Neural cell (in vitro differentiated cells): ENCODE data around the gene DNAJB14. TPM values are rescaled to one million over a fixed set of nuclear protein-coding genes. Genes with fewer than 3 reads are reported as not detected.

ENCODE experiments used
- H2AFZ ChIP-seq: fragments of 200-600, 300-800 bp; sonication (generic), shearing (Covaris generic); 2 replicates; pipeline ENCODE4 v1.6.0; 2014; ENCODE audit warnings: low read depth, mild to moderate bottlenecking, antibody characterized with exemption, low read length, moderate library complexity
- H3F3A ChIP-seq: fragments of 200-600 bp; shearing (Covaris generic); 2 replicates; pipeline ENCODE4 v1.6.1; 2016; ENCODE audit warnings: mild to moderate bottlenecking, moderate library complexity, mixed read lengths, antibody characterized with exemption, low read length; ENCODE audit not compliant: insufficient read depth, poor library complexity, severe bottlenecking
- H3K27ac ChIP-seq: fragments of 200-600, 300-800 bp; sonication (generic), shearing (Covaris generic); 2 replicates; pipeline ENCODE4 v1.5.1; 2014; ENCODE audit warnings: mild to moderate bottlenecking, low read length, moderate library complexity
- H3K27me3 ChIP-seq: fragments of 300-800, 200-600 bp; sonication (generic), shearing (Covaris generic); 2 replicates; pipeline ENCODE4 v1.6.0; 2014; ENCODE audit warnings: mild to moderate bottlenecking, low read depth, low read length, moderate library complexity; ENCODE audit not compliant: insufficient read depth
- H3K36me3 ChIP-seq: fragments of 300-800, 200-600 bp; sonication (generic), shearing (Covaris generic); 2 replicates; pipeline ENCODE4 v1.5.1; 2014; ENCODE audit warnings: mild to moderate bottlenecking, antibody characterized with exemption, low read length, moderate library complexity; ENCODE audit not compliant: insufficient read depth
- H3K4me2 ChIP-seq: fragments of 300-800, 200-600 bp; sonication (generic), shearing (Covaris generic); 2 replicates; pipeline ENCODE4 v1.6.0; 2014; ENCODE audit warnings: mild to moderate bottlenecking, low read length
- H3K4me3 ChIP-seq: fragments of 300-800, 200-600 bp; sonication (generic), shearing (Covaris generic); 2 replicates; pipeline ENCODE4 v1.5.1; 2014; ENCODE audit warnings: mild to moderate bottlenecking, low read length, moderate library complexity
- H3K79me2 ChIP-seq: fragments of 200-600 bp; shearing (Covaris generic); replicated peaks from 2 replicates; pipeline ENCODE4 v1.6.0; 2014; ENCODE audit warnings: mild to moderate bottlenecking, low read length, moderate library complexity; ENCODE audit not compliant: insufficient read depth
- H3K9ac ChIP-seq: fragments of 300-800, 200-600 bp; sonication (generic), shearing (Covaris generic); 2 replicates; pipeline ENCODE4 v1.6.1; 2016; ENCODE audit warnings: mild to moderate bottlenecking, low read length, mixed read lengths
- H3K9me2 ChIP-seq: fragments of 200-600 bp; shearing (Covaris generic); 2 replicates; pipeline ENCODE4 v1.6.1; 2016; ENCODE audit warnings: mild to moderate bottlenecking, low read length, mixed read lengths; ENCODE audit not compliant: insufficient read depth
- H3K9me3 ChIP-seq: fragments of 200-600, 300-800 bp; sonication (generic), shearing (Covaris generic); 2 replicates; pipeline ENCODE4 v1.6.1; 2016; ENCODE audit warnings: mild to moderate bottlenecking, mixed run types, low read length, moderate library complexity, mixed read lengths
- H4K20me1 ChIP-seq: fragments of 200-600 bp; shearing (Covaris generic); 2 replicates; pipeline ENCODE4 v1.6.1; 2016; ENCODE audit warnings: mild to moderate bottlenecking, mixed run types; ENCODE audit not compliant: insufficient read depth
- EP300 ChIP-seq: fragments of 450-650 bp; conservative IDR thresholded peaks from 2 replicates; pipeline ENCODE4 v1.6.1; 2014; ENCODE audit warnings: antibody characterized with exemption, mild to moderate bottlenecking, moderate library complexity; ENCODE audit not compliant: poor library complexity, severe bottlenecking
- EZH2 ChIP-seq: fragments of 200-600, 300-800 bp; shearing (Covaris generic), sonication (generic); IDR thresholded peaks from 2 replicates; pipeline ENCODE4 v1.6.1; 2014; ENCODE audit warnings: antibody characterized with exemption, low read length, borderline replicate concordance, mild to moderate bottlenecking; ENCODE audit not compliant: insufficient read depth, poor library complexity, severe bottlenecking
- MXI1 ChIP-seq: fragments of 450-650 bp; conservative IDR thresholded peaks from 2 replicates; pipeline ENCODE4 v1.6.1; 2014; ENCODE audit warnings: antibody characterized with exemption, mild to moderate bottlenecking; ENCODE audit not compliant: poor library complexity, severe bottlenecking
- POLR2AphosphoS5 ChIP-seq: IDR thresholded peaks from 2 replicates; pipeline ENCODE4 v1.6.1; 2012
- RAD21 ChIP-seq: fragments of 450-650 bp; conservative IDR thresholded peaks from 2 replicates; pipeline ENCODE4 v1.6.1; 2014; ENCODE audit warnings: antibody characterized with exemption, mild to moderate bottlenecking, moderate library complexity
- SMC3 ChIP-seq: fragments of 450-650 bp; conservative IDR thresholded peaks from 2 replicates; pipeline ENCODE4 v1.6.1; 2014; ENCODE audit warnings: antibody characterized with exemption, mild to moderate bottlenecking, moderate library complexity; ENCODE audit not compliant: poor library complexity
- TAF1 ChIP-seq: IDR thresholded peaks from 2 replicates; pipeline ENCODE4 v1.6.1; 2012; ENCODE audit warnings: low read depth
- polyA plus RNA-seq: library from polyadenylated mRNA; depleted of rRNA; stranded (reverse); fragments of >200 nt; gene quantifications from 2 replicates; pipeline ENCODE4 v1.2.3, GENCODE V29; 2014
- TF ChIP-seq, protein P1 (sequence below): fragments of 450-650 bp; IDR thresholded peaks from 2 replicates; pipeline ENCODE4 v1.5.1; 2014; ENCODE audit warnings: antibody characterized with exemption, mild to moderate bottlenecking, moderate library complexity; ENCODE audit not compliant: poor library complexity, severe bottlenecking
- TF ChIP-seq, protein P2 (sequence below): IDR thresholded peaks from 2 replicates; pipeline ENCODE4 v1.6.1; 2012; ENCODE audit warnings: borderline replicate concordance

Gene DNAJB14
- polyA plus RNA-seq, 1 donor from 2014 or later: 41.3 TPM

- peaks cover 35% of the 10 kb centered on the region for H3K79me2 ChIP-seq
- H3K4me3 ChIP-seq: no peak overlapping the region
- TF ChIP-seq, protein P1, sequence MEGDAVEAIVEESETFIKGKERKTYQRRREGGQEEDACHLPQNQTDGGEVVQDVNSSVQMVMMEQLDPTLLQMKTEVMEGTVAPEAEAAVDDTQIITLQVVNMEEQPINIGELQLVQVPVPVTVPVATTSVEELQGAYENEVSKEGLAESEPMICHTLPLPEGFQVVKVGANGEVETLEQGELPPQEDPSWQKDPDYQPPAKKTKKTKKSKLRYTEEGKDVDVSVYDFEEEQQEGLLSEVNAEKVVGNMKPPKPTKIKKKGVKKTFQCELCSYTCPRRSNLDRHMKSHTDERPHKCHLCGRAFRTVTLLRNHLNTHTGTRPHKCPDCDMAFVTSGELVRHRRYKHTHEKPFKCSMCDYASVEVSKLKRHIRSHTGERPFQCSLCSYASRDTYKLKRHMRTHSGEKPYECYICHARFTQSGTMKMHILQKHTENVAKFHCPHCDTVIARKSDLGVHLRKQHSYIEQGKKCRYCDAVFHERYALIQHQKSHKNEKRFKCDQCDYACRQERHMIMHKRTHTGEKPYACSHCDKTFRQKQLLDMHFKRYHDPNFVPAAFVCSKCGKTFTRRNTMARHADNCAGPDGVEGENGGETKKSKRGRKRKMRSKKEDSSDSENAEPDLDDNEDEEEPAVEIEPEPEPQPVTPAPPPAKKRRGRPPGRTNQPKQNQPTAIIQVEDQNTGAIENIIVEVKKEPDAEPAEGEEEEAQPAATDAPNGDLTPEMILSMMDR: no peak
- TF ChIP-seq POLR2AphosphoS5 (no peak), RAD21 (no peak), EP300 (no peak), MXI1 (no peak), EZH2 (no peak), SMC3 (no peak), TAF1 (no peak)
- TF ChIP-seq, protein P2, sequence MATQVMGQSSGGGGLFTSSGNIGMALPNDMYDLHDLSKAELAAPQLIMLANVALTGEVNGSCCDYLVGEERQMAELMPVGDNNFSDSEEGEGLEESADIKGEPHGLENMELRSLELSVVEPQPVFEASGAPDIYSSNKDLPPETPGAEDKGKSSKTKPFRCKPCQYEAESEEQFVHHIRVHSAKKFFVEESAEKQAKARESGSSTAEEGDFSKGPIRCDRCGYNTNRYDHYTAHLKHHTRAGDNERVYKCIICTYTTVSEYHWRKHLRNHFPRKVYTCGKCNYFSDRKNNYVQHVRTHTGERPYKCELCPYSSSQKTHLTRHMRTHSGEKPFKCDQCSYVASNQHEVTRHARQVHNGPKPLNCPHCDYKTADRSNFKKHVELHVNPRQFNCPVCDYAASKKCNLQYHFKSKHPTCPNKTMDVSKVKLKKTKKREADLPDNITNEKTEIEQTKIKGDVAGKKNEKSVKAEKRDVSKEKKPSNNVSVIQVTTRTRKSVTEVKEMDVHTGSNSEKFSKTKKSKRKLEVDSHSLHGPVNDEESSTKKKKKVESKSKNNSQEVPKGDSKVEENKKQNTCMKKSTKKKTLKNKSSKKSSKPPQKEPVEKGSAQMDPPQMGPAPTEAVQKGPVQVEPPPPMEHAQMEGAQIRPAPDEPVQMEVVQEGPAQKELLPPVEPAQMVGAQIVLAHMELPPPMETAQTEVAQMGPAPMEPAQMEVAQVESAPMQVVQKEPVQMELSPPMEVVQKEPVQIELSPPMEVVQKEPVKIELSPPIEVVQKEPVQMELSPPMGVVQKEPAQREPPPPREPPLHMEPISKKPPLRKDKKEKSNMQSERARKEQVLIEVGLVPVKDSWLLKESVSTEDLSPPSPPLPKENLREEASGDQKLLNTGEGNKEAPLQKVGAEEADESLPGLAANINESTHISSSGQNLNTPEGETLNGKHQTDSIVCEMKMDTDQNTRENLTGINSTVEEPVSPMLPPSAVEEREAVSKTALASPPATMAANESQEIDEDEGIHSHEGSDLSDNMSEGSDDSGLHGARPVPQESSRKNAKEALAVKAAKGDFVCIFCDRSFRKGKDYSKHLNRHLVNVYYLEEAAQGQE: no peak
- no peak overlapping the region for H3K4me2 ChIP-seq
- no peak overlapping the region for H3K9ac ChIP-seq
- H3K36me3 ChIP-seq: peaks cover 2% of the 10 kb centered on the region
- H3K9me3 ChIP-seq: no peaks in the 10 kb centered on the region
- H3K27ac ChIP-seq: no peak overlapping the region
- H2AFZ ChIP-seq: no peak overlapping the region
- H3K27me3 ChIP-seq: no peaks in the 10 kb centered on the region
- H3K9me2 ChIP-seq: no peaks in the 10 kb centered on the region
- H4K20me1 ChIP-seq: no peaks in the 10 kb centered on the region
- no peaks in the 10 kb centered on the region for H3F3A ChIP-seq
Observed at GRCh38 chr4:99887837-99888236, 58.6 kb downstream of the DNAJB14 start.

GRCh38 chr4:99886146-99886545 is 60.3 kb downstream of the DNAJB14 start:
- peaks cover 13% of the 10 kb centered on the region for H3K36me3 ChIP-seq
- no peak overlapping the region for H3K27ac ChIP-seq

More at GRCh38 chr4:99886146-99886545, 60.3 kb downstream of the DNAJB14 start:
- peaks cover 21% of the 10 kb centered on the region for H3K79me2 ChIP-seq
- H3K4me2 ChIP-seq: no peak overlapping the region
- H2AFZ ChIP-seq: no peak overlapping the region
- H3K9me2 ChIP-seq: no peaks in the 10 kb centered on the region
- no peak overlapping the region for H3K9ac ChIP-seq
- no peaks in the 10 kb centered on the region for H3K9me3 ChIP-seq
- no peaks in the 10 kb centered on the region for H3K27me3 ChIP-seq
- no peak overlapping the region for H3K4me3 ChIP-seq
- no peaks in the 10 kb centered on the region for H3F3A ChIP-seq
- no peaks in the 10 kb centered on the region for H4K20me1 ChIP-seq
- TF ChIP-seq RAD21 (no peak), EZH2 (no peak), EP300 (no peak), POLR2AphosphoS5 (no peak), SMC3 (no peak), MXI1 (no peak), TAF1 (no peak)
- TF ChIP-seq, protein P1: no peak
- TF ChIP-seq, protein P2: no peak
